OCI-LY1 (cell line): ENCODE measurements around the gene BATF2.

Source experiments
- H2AFZ ChIP-seq: fragments of 200-600 bp; sonication (generic), shearing (Covaris generic); 2 replicates; pipeline ENCODE4 v1.6.0; 2014; ENCODE audit warnings: antibody characterized with exemption, mild to moderate bottlenecking, low read length
- H3F3A ChIP-seq: fragments of 200-600 bp; sonication (generic), shearing (Covaris generic); 2 replicates; pipeline ENCODE4 v1.6.0; 2014; ENCODE audit warnings: mild to moderate bottlenecking, antibody characterized with exemption, low read length, moderate library complexity; ENCODE audit not compliant: insufficient read depth
- H3K27ac ChIP-seq: fragments of 200-600 bp; sonication (generic); 2 replicates; pipeline ENCODE4 v1.5.1; 2014; ENCODE audit warnings: low read length, mixed run types, mild to moderate bottlenecking, low read depth; ENCODE audit not compliant: poor library complexity, severe bottlenecking
- H3K27me3 ChIP-seq: fragments of 200-600 bp; sonication (generic); 2 replicates; pipeline ENCODE4 v1.6.0; 2014; ENCODE audit warnings: antibody characterized with exemption, mild to moderate bottlenecking, low read length, moderate library complexity; ENCODE audit not compliant: insufficient read depth
- H3K36me3 ChIP-seq: fragments of 200-600 bp; sonication (generic); 2 replicates; pipeline ENCODE4 v1.6.1; 2014; ENCODE audit warnings: mild to moderate bottlenecking, antibody characterized with exemption, low read length, moderate library complexity, mixed read lengths; ENCODE audit not compliant: insufficient read depth
- H3K4me1 ChIP-seq: fragments of 200-600 bp; sonication (generic); 2 replicates; pipeline ENCODE4 v1.5.1; 2014; ENCODE audit warnings: mild to moderate bottlenecking, low read length, moderate library complexity; ENCODE audit not compliant: insufficient read depth, severe bottlenecking
- H3K4me2 ChIP-seq: fragments of 200-600 bp; sonication (generic), shearing (Covaris generic); 2 replicates; pipeline ENCODE4 v1.6.1; 2014; ENCODE audit warnings: low read length
- H3K4me3 ChIP-seq: fragments of 200-600 bp; sonication (generic); 2 replicates; pipeline ENCODE4 v1.5.1; 2014; ENCODE audit warnings: low read length, low read depth, mild to moderate bottlenecking, mixed read lengths; ENCODE audit not compliant: poor library complexity, severe bottlenecking
- H3K79me2 ChIP-seq: fragments of 200-600 bp; shearing (Covaris generic); 2 replicates; pipeline ENCODE4 v1.6.1; 2016; ENCODE audit warnings: mixed run types, low read length, mixed read lengths; ENCODE audit not compliant: insufficient read depth
- H3K9ac ChIP-seq: fragments of 200-600 bp; sonication (generic), shearing (Covaris generic); 2 replicates; pipeline ENCODE4 v1.6.1; 2014; ENCODE audit warnings: mild to moderate bottlenecking, low read length, mixed read lengths
- H3K9me2 ChIP-seq: fragments of 200-600 bp; sonication (generic), shearing (Covaris generic); 2 replicates; pipeline ENCODE4 v1.6.1; 2014; ENCODE audit warnings: low read depth, mild to moderate bottlenecking, low read length, mixed read lengths
- H3K9me3 ChIP-seq: fragments of 200-600 bp; shearing (Covaris generic); 2 replicates; pipeline ENCODE4 v1.6.1; 2014; ENCODE audit warnings: low read length, mixed read lengths
- H4K20me1 ChIP-seq: fragments of 200-600 bp; sonication (generic), shearing (Covaris generic); 2 replicates; pipeline ENCODE4 v1.6.0; 2016; ENCODE audit warnings: mild to moderate bottlenecking, low read length; ENCODE audit not compliant: insufficient read depth
- EZH2 ChIP-seq: fragments of 200-600 bp; sonication (generic), shearing (Covaris generic); IDR thresholded peaks from 2 replicates; pipeline ENCODE4 v1.8.0; 2017; ENCODE audit warnings: borderline replicate concordance, mixed run types, mild to moderate bottlenecking, antibody characterized with exemption, low read length, moderate library complexity, mixed read lengths
- TF ChIP-seq, protein P1 (sequence below): fragments of 200-600 bp; sonication (generic), shearing (Covaris generic); IDR thresholded peaks from 2 replicates; pipeline ENCODE4 v1.5.1; 2017; ENCODE audit warnings: mild to moderate bottlenecking, antibody characterized with exemption, low read length, moderate library complexity, mixed read lengths

BATF2 gene

GRCh38 chr11:65002706-65003105 lies 5.9 kb upstream of the BATF2 start:
- Histone ChIP-seq H2AFZ (no peak overlapping the region), H3K9ac (no peak overlapping the region), H3K4me1 (no peaks in the 10 kb centered on the region), H3K9me2 (no peaks in the 10 kb centered on the region), H3K27me3 (no peaks in the 10 kb centered on the region), H3K9me3 (no peaks in the 10 kb centered on the region), H3K27ac (no peak overlapping the region), H4K20me1 (no peaks in the 10 kb centered on the region), H3F3A (no peaks in the 10 kb centered on the region), H3K4me2 (no peak overlapping the region), H3K79me2 (no peaks in the 10 kb centered on the region), H3K36me3 (no peaks in the 10 kb centered on the region), H3K4me3 (no peak overlapping the region)
- TF ChIP-seq EZH2 = no peak
- TF ChIP-seq, protein P1, sequence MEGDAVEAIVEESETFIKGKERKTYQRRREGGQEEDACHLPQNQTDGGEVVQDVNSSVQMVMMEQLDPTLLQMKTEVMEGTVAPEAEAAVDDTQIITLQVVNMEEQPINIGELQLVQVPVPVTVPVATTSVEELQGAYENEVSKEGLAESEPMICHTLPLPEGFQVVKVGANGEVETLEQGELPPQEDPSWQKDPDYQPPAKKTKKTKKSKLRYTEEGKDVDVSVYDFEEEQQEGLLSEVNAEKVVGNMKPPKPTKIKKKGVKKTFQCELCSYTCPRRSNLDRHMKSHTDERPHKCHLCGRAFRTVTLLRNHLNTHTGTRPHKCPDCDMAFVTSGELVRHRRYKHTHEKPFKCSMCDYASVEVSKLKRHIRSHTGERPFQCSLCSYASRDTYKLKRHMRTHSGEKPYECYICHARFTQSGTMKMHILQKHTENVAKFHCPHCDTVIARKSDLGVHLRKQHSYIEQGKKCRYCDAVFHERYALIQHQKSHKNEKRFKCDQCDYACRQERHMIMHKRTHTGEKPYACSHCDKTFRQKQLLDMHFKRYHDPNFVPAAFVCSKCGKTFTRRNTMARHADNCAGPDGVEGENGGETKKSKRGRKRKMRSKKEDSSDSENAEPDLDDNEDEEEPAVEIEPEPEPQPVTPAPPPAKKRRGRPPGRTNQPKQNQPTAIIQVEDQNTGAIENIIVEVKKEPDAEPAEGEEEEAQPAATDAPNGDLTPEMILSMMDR = no peak

GRCh38 chr11:64999478-64999877 lies 2.7 kb upstream of the BATF2 start:
- H3K4me3 ChIP-seq = no peak overlapping the region
- no peaks in the 10 kb centered on the region for H3K36me3 ChIP-seq
- H4K20me1 ChIP-seq = no peaks in the 10 kb centered on the region
- H3K9ac ChIP-seq = no peak overlapping the region
- H3F3A ChIP-seq = no peaks in the 10 kb centered on the region
- no peak overlapping the region for H3K27ac ChIP-seq
- TF ChIP-seq, protein P1 = no peak
- no peak for TF ChIP-seq EZH2
- H2AFZ ChIP-seq = no peak overlapping the region
- no peak overlapping the region for H3K4me2 ChIP-seq
- H3K9me3 ChIP-seq = no peaks in the 10 kb centered on the region
- H3K4me1 ChIP-seq = no peaks in the 10 kb centered on the region
- H3K27me3 ChIP-seq = no peaks in the 10 kb centered on the region
- no peaks in the 10 kb centered on the region for H3K9me2 ChIP-seq
- H3K79me2 ChIP-seq = no peaks in the 10 kb centered on the region

DNA sequence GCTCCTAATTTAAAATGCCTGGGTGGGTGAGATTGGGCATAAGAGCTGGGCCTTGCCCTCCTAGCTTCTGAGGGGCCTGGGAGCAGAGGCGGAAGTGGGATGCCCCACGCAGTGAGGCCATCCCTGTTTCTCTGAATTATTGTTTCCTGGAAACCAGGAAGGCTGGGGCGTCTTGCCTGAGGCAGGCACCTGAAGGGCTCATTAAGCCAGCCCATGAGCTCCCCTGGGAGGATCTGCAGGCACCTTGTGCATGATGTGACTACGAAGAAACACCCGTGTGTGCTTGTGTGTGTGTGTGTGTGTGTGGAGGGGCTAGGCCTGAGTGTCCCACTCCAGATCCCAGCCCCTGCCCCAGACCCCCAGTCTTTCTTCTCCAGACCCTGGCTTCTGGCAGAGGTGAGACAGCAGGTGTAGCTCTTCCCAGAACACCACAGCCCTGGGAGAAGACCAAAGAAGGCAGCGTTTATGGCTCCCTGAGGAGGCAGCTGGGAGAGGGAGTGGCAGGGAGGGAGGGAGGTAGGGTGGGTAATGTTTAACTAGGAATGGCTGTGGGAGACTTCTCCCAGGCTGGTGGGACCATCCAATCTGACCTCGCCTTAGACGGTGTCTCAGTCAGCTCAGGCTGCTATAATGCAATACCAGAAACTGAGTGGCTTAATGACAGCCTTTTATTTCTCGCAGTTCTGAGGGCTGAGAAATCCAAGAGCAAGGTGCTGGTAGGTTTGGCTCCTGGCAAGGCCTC lies 2.1 kb upstream of the BATF2 start:
- H3F3A ChIP-seq = no peaks in the 10 kb centered on the region
- no peaks in the 10 kb centered on the region for H3K27me3 ChIP-seq
- H3K4me1 ChIP-seq = no peaks in the 10 kb centered on the region
- TF ChIP-seq, protein P1 = no peak
- TF ChIP-seq EZH2 = no peak
- no peaks in the 10 kb centered on the region for H3K79me2 ChIP-seq
- no peak overlapping the region for H3K4me3 ChIP-seq
- no peak overlapping the region for H3K9ac ChIP-seq
- no peaks in the 10 kb centered on the region for H4K20me1 ChIP-seq
- H3K9me2 ChIP-seq = no peaks in the 10 kb centered on the region
- no peak overlapping the region for H3K27ac ChIP-seq
- no peaks in the 10 kb centered on the region for H3K36me3 ChIP-seq
- no peak overlapping the region for H2AFZ ChIP-seq
- H3K9me3 ChIP-seq = no peaks in the 10 kb centered on the region
- no peak overlapping the region for H3K4me2 ChIP-seq
